ENCODE data around the gene ZNF750.

DNA sequence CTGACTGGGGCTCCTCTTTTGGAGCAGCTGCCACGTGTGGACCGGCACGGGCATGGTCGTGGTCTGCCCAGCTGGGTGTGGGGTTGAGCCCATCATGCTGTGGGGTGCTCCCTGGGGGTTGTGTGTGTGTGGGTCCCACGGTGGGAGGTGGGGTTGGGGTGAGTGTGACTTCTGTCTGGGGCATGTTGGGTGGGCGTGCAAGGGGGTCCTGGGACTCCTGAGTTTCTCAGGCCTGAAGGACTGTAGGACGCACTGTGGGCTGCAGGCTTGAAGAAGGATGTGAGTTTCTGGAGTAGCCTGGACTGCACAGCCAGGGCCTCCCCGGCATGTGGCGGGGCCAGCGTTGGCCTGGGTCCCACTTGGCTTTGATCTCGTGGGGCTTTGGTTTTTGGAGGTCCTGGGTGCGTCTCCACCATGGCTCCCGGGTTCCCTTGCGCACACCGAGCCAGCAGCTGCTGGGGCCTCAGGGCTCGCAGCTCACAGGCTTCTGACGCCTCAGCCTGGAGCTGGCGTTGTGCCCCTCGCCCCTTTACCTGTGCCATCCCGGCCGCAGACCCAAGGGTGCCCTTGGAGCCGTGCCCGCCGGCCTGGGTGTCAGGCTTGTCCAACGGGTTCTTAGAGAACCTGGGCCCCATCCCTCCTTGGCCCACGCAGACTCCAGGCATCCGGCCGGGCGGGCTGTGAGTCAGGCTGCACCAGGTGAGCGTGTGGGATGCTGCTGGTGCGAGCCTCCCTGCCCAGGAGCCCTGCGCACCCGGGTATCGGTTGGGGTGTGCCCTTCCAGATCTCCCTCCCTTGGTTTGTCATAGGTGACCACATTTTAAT, 34.4 kb upstream of the ZNF750 start:
- no peak for TF ChIP-seq CTCF (optimal IDR thresholded peaks at IDR 0.05 in 1 of 3, IDR thresholded peaks at IDR 0.05 in 1 of 3, conservative IDR thresholded peaks at IDR 0.05 in 1 of 3; ENCODE audit: extremely low read depth in 1 of 3, insufficient read depth in 2 of 3, low read length in 3 of 3)
- no peak for TF ChIP-seq EZH2 (IDR thresholded peaks at IDR 0.05; ENCODE audit: low read length)

Data from keratinocyte (primary cell).